ENCODE measurements around the gene TMEM158.

TMEM158 gene

DNA sequence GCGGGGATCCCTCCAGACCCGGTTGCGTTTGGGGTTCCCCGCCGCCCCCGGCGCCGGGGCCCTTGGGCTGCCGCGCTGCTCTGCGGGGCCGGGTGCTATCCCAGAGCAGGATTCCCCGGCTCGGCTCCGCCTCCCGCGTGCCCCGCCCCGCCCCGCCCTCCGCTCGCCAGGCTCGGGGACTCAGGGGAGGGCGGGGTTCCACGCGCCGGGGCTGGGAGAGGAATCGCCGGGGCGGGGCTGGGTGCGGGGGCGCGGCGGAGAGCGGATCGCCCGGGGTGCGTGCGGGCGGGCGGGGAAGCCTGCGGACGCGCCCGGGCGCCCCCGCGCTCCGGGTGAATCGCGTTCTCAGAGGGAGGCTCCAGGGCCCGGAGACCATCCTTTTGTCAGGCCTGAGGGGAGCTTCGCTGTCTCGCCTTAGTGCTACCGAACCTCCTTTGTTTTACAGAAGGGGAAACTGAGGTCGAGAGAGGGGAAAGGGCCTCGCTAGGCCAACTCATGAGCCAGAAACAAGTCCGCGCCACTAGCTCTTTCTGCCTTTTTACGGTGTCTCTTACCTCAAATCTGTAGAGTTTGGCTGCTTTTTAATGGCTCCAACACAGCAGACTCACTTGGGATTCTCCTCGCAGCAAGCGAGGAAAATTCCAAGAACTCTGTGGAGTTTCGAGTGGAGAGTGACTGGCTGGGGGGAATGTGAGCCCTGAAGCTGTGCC is at the start of gene TMEM158:
TMEM158 (minus strand) TSS at position 82 of the 710 bp plus-strand sequence. CDS start 260 bp downstream, outside the sequence.
- peak; percentile 57 for DNase-seq (ENCODE audit: low spot score)

DNA sequence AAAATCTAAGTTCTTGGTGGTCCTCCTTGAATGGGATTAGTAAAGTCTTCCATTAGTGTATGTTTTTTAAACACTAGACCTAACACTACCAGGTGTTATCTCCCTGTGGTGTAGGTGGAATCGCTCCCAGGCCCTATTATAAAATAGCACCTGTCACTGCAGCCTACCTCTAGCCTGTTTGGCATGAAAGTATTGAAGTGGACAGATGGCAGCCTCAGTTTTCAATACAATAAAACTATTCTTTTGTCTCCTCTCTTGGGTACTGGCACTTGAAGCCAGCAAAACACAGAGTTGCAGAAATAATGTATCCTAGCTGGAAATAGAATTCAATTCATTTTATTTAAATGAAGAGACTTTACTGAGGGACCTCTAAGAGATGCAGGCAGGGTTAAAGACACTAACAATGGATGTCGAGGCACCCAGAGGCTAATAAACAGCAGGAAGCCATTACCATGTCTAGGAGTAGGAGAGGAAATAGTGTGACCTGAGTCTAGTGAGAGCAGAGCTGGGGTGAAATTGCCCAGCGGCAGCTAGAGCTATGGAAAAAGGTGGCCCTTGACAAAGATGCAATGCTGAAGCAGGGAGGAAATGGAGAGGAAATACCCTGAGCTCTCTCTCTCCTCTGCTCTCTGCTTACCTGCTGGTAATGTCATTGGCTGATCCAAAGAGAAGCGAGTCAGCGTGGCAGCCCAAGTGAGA is 49.1 kb upstream of the TMEM158 start:
- DNase-seq (ENCODE audit: low spot score) = no peak

DNA sequence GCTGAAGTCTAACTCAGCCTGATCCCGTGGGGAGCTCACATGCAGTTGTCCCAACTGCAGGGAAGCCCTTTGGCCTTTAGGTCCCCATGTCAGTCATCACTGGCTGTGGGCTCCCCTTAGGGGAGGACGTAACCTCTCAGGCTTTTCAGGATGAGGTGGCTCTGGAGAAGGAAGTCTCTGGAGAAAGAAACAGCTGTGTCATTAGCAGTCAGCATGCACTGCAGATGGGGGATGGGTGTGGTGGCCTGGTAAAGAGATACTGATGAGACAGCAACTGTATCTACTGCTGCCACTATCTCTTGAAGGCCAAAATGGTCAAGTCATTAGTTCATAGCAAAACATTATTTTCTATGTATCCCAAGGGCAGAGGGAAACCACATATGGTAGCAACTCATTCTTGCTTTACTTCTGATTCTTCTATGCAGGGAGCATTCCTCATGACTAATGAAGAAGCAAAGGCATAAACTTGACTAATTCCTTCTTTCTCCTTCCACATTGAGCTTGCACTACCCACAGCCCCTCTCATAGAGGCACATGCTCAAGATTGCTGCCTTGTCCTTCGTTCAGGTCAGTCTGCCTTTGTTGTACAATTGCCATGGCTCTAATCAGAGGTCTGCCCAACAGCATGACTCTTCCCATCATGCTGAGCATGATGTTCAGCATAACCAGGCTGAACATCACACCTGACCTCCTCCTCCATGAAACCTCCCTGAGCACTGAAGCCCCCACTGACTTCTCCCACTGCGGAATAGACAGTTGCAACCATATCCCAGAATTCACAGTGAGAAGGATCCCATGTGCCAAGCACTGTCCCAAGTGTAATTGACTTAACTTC is 47.8 kb upstream of the TMEM158 start:
- DNase-seq (ENCODE audit: low spot score) = no peak

DNA sequence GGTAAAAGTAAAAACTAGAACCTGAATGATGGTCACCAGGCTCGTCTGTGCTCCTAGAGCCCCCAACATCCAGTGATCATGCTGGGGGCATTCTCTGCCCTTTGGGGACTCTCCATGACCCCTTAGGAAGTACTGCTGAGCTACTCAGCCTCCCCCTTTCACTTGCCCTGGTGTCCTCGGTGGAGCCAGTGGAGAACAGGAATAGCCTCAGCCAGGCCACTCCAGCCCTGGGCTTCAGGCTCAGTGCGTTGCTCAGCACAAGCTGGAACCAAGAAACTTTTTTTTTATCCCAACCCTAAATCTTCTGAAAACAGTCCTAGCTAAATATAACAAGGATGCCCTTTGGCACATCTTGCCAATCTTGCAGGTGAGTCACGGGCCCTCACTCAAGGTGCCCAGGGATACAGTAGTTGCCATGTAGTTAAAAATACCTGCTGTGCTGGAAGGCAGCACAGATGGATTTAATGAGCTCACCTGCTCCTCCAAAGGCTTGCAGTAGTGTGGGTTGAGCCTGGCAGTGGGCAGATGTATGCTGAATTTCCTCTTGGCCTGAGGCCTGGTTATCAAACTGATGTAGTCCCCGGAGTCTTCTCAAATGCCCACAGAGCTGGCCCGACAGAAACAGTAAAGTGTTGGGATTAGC is 46.9 kb upstream of the TMEM158 start:
- DNase-seq (ENCODE audit: low spot score) = no peak

DNA sequence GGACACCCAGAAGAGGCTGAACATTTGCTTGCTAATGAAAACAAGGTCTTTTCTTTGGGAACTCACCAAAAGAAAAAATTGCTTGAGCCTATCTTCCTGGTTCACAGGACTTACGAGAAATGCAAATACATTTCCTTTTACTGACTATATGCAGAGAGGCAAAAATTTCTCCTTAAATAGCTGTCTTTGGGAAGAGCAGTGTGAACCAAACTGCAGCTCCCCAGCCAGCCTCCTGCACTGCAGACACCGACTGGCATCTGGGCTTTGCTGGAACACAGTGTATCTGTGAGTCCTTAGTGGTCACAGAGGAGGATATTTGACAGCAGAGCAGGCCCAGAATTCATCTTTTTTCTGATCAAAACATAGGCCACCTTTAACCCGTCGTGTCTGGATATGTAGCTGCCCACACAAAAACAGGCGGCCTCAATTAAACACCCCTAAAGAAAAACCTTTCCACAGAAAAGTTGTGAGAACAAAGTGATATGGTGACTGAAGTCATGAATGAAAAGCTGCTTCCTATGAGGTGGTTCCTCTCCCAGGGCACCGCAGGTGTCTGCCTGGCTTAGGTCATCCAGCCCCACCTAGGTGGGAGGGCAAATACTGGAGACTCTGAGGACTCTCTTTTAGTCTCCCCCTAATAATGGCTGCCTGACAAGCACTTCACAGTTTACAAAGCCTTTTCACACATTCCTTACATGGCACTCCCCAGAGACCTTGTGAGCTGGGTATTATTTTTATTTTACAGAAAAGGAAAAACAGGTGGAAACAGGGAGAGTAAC is 46.1 kb upstream of the TMEM158 start:
- no peak for DNase-seq (ENCODE audit: low spot score)

DNA sequence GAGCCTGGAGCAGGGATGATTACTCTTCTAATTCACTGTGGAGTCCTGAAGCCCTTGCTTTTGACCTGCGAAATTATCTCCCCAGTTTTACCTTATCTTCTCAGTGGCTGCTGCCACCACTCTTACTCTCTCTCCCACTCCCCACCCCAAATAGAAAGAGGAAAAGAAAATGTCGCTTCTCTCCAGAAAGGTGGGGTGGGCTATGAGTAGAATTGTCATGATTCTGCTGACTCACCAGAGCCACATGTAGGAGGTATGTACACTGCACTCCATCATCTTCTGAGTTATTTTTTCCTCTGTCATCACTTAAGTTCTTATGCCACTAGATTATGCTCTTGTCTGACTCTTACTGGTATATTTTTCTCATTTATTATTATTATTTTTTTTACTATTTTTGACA is 43.9 kb upstream of the TMEM158 start:
- no peak for DNase-seq (ENCODE audit: low spot score)

DNA sequence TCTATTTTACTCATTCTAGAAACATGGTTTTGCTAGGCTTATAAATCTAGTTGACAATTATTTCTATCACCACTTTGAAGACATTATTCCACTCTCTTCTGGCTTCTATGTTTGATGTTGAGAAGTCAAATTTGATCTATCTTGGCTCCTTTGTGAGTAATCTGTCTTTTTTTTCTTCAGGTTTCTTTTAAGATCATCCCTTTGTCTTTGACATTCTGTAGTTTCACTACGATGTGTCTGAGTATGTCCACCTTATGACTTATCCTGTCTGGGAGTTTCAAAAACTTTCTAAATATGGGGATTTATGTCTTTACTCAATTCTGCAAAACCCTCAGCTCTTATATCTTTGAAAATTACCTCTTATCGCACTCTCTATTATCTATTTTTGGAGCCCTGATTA is 41.0 kb upstream of the TMEM158 start:
- no peak for DNase-seq (ENCODE audit: low spot score)

DNA sequence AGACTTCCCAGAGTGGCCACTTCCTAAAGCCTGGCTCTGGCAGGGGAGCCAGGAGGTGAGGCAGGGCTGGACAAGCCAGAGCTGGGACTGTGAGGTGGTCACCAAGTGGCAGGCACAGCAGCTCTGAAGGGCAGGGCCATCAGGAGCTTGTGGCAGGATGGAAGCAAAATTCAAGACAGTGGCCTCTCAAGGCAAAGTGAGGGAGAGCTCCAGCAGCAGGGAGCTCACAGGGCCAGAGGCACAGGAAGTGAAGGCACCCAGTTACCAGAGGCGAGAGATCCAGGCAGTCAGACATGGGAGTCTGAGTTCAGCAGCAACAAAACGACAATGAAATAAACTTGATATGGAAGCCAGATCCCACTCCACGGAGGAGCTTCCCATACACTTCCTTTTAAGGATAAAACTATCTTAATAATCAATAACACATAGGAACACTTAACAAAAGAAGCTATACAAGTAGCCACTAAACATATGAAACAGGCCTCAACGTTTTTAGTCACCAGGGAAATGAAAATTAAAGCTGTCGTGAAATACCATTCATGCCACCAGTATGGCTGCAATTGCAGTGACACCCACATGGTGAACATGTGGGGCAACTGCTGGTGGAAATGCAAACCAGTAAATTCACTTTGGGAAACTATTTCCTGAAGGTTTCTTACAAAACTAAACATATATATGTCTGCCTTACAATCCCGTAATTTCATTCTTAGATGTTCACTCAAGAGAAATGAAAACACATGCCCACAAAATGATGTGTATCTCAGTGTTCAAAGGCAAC is 35.4 kb upstream of the TMEM158 start:
- DNase-seq (ENCODE audit: low spot score) = no peak

DNA sequence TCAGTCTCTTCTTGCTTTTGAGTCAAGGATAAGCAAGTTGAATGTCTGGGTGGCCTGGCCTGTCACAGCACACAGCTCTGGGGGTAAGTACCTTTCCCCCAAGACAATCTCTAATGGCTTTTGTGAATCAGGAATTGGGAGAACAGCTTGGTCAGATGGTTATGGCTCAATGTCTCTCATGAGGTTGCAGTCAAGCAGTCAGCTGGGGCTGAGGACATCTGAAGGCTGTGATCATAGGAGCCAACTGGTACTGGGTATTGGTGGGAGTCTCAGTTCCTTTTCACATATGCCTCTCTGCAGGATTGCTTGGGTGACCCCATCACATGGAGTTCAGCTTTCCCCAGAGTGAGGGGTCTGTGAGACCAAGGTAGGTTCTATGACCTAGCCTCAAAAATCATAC is 33.0 kb upstream of the TMEM158 start:
- no peak for DNase-seq (ENCODE audit: low spot score)

DNA sequence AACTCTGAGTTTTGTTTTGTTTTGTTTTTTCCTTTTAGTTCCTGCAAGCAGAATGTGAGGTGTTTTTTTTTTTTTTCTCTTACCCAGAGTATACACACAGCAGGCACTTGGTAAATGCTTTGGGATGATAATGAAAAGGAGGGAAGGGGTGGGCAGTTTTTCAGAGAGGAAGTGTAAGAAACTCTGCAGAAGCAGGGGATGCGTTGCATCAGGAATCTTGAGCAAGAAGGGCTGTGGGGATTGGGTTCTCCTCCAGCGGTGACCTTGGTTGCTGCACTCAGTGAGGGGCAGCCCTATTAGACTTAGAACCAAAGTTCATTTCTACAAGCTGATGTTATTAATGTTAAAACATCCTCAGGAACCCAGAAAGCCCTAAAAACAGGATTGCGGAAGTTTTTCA is 32.2 kb upstream of the TMEM158 start:
- no peak for DNase-seq (ENCODE audit: low spot score)

DNA sequence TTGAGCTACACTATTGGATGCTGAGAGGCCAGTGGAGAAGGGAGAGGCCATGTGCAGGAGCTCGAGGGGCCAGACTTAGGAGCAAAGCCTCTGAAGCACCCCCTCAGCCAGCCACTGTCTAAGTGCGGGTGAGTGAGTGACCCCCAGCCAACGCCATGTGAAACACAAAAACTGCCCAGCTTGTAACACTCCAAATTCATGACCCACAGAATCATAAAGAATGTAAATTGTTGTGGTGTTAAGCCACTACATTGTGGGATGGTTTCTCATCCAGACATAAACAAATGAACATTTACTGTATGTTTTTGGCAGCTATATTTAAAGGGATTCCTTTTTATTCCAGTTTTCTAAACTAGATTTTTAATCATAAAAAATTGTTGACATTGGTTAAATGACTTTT is 27.2 kb upstream of the TMEM158 start:
- DNase-seq (ENCODE audit: low spot score) = no peak

DNA sequence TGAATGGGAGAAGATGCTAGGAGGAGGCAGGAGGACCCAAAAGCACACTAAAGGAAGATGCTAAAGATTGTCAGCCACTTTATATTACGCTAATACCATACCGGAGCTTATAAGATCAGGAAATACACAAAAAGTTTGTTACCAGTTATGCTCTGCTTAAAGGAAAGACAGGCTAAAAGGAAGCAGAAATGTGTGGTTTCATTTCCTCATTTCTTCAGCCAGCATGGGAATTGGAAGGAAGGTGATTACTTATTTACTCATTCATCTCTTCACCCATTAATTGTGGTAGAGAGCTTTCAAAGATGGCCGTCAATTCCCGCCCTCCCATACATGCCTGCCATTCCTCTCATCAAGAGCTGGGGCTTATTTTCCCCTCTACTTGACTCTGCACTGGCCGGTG is 26.7 kb upstream of the TMEM158 start:
- no peak for DNase-seq (ENCODE audit: low spot score)

DNA sequence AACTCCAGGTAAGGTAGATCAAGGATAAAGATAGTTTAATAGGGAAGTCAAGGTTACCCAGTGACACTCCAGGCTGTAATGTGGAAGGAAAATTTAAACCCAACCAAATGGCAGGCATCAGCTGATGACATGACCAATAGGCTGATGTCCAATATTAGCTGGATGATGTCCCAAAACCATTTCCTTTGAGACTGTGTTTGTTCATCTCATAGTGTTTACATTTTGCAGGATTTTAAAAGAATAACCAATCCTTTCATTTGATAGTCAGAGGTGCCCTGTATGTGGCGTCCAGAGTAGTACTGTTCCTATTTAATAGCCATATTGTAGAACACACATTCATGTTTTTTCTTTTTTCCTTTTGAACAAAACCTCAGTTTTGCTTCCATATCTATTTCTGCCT is 23.3 kb upstream of the TMEM158 start:
- DNase-seq (ENCODE audit: low spot score) = no peak

DNA sequence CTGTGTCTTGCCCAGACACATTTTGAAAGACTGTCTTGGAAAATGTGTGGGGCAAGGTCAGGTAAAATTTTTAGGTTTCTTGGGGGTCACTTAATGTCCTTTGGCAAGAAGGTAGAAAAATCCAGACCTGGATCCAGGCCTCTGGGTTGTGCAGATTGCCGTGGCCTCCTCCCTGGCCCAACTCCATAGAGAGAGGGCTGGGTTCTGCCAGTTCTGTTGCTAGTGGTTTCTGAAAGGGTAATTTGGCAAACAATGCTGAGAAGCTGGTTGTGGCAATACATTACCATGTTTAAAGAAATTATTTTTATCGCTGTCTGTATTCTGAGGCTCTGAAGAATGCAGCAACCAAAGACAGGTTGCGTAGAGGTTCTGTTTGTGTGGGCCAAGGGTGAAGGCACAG is 20.2 kb upstream of the TMEM158 start:
- DNase-seq (ENCODE audit: low spot score) = no peak

DNA sequence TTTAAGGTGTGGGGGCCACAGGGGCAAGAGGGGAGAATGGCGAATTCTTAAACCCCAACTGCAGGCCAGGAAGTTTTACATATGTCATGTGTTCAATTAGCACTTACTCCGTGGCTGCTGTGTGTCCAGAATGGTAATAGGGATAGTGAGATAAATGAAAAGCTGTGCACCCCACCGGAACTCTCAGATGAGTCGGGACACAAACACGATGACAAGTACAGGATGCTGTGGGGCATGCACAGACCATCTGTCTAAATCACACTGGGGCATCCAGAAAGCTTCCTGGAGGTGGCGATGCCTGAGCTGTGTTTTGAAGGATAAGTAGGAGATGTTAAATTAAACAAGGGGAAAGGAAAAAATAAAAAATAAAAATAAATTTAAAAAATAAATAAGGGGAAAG is 18.3 kb upstream of the TMEM158 start:
- no peak for DNase-seq (ENCODE audit: low spot score)

DNA sequence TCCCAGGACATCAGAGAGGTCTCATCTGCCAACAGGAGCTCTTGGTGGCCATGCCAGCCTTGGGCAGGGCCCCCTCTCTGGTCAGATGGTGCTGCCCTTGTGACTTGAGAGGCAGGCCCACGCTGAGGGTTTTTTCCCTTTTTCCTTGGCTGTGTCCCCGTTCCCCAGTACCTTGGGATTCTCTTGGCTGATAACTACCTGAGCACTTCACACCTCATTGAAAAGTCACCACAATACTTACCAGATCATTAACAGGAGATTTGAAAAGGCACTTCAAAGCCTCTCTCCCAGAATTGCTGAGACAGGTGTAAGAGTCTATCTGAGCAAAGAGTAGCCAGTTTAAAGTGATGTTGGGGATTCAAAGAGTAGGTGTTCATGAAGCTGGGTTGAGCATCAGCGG is 15.1 kb upstream of the TMEM158 start:
- no peak for DNase-seq (ENCODE audit: low spot score)

DNA sequence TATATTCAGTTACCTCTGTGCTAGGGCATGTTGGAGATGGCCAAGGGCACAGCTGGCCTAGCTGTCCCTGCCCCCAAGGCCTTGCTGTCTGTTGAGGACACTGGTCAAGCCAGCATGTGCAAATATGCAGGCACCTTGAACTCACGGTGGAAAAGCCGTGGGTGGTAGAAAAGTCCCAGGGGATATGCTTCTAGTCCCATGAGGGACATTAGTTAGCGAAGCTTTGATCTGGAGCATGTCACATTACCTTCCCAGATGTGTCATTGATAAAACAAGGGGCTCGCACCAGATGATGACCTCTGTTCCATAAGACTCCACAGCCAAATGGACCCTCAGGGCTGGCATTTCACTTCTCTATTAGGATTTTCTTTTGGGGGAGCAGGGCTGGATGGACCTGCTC is 14.2 kb upstream of the TMEM158 start:
- no peak for DNase-seq (ENCODE audit: low spot score)

DNA sequence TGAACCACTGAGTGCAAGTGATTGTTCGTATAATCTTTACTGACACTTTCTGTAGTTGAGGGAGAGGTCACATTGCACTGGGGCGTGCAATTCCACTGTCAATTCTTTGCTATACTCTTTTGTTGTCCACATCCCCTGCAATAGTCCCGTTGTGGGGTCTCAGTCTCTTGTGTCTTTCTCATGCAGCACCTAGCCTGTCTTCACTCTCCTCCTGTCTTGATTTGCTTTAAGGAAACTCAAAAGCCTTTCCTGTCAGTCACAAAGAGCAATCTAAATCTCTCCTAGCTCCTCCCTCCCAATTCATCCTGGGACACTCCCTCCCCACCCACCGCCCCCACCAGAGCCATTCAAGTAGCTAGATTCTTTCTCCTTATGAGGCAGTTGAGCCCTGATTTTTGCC is 13.2 kb upstream of the TMEM158 start:
- DNase-seq (ENCODE audit: low spot score) = no peak

DNA sequence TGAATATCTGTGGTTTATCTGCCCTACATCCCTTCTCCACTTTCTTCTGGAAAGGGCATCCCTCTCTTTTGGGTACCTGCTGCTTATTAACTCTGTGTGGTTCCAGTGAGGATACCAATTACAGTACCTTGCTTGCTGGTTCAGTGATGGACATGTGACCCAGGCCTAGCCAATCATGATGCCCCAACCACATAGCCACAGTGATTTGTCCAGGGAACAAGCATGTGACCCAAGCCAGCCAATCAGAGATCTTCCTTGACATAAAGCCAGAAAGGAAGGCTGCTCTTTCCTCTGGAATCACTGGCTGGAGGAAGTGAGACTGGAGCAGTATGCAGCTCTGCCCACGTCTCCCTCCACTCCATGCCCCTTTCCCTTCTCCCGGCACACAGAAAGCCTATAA is 10.9 kb upstream of the TMEM158 start:
- DNase-seq (ENCODE audit: low spot score) = no peak

DNA sequence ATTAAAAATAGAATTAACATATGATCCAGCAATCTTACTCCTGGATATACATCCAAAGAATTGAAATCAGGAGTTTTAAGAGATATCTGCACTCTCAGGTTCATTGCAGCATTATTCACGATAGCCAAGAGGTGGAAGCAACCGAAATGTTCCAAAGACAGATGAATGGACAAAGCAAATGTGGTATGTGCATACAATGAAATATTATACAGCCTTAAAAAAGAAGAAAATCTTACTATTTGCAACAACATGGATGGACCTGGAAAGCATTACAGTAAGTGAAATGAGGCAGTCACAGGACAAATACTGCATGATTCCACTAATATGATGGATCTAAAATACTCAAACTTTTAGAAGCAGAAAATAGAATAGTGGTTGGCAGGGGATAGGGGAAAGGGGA is 9.3 kb upstream of the TMEM158 start:
- DNase-seq (ENCODE audit: low spot score) = no peak

DNA sequence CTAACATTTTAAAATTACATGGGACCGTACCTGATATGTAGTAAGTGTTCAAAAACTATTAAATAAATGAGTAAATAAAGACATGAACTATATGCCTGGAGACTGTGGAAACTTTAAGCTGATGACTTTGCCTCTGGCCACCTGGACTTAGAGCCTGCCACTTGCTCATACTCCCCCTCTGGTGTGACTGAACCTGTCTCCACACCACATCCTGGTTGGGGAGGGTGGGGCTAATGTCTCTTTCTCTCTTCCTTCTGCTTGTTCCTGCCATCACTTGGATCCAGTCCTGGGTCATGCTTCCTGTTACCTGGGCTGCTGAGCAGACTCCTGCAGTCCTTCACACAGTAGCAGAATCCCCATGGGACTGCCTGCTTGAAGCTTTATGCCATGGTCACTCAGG is 8.2 kb upstream of the TMEM158 start:
- DNase-seq (ENCODE audit: low spot score) = no peak
